HG02938 (cell line): ENCODE measurements around the gene SEMA4A.
"Not testable (repeated sequence)": the region's sequence is repeated elsewhere in the genome, so short reads cannot be mapped to it uniquely, and the experiment has no call there.

Experiments
- ATAC-seq: cut with Tn5 transposase; IDR thresholded peaks from one replicate; pipeline ENCODE4 v1.9.1; 2021; ENCODE audit warnings: mild to moderate bottlenecking, moderate library complexity; ENCODE audit not compliant: unreplicated experiment

The SEMA4A gene

GRCh38 chr1:156118177-156118868, 35.1 kb upstream of the SEMA4A start:
- ATAC-seq, result no peak

DNA sequence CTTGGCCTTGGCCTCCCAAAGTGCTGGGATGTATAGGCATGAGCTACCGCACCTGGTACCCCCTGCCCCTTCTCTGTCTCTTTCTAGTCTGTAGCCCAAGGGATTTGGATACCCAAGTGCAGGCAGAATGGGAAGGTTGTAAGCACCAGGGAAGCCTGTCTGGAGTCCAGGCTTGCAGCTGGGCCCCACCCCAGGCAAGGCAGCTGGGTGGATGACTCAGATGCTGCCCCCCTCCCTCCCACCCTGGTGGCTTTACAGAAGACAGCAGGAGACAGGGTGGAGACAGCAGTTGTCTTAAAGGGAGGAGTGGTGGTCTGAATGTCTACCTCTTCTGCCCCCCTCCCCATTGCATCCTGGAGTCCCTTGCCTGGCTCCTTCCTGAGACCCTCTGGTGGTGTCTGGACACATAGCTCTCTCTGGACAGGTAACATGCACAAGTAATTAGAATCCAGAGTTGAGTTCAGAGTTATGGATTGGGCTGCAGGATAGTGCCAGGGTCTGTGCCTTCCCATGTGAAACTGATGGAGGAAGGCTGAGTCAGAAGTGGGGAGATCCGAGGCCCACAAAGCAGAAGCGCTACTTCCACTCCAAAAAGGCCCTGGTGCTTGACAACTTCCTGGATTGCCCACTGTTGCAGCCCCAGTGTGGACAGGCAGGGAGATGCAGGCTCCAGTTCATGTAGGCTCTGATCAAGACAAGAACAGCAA, 33.7 kb upstream of the SEMA4A start:
- no peak for ATAC-seq

GRCh38 chr1:156120318-156120717, 33.1 kb upstream of the SEMA4A start:
- no peak for ATAC-seq

GRCh38 chr1:156121005-156121404, 32.4 kb upstream of the SEMA4A start:
- ATAC-seq, result not testable (repeated sequence)

GRCh38 chr1:156121457-156121856, 31.9 kb upstream of the SEMA4A start:
- no peak for ATAC-seq

- no peak for ATAC-seq
Measured at GRCh38 chr1:156122086-156122485, 31.3 kb upstream of the SEMA4A start.

DNA sequence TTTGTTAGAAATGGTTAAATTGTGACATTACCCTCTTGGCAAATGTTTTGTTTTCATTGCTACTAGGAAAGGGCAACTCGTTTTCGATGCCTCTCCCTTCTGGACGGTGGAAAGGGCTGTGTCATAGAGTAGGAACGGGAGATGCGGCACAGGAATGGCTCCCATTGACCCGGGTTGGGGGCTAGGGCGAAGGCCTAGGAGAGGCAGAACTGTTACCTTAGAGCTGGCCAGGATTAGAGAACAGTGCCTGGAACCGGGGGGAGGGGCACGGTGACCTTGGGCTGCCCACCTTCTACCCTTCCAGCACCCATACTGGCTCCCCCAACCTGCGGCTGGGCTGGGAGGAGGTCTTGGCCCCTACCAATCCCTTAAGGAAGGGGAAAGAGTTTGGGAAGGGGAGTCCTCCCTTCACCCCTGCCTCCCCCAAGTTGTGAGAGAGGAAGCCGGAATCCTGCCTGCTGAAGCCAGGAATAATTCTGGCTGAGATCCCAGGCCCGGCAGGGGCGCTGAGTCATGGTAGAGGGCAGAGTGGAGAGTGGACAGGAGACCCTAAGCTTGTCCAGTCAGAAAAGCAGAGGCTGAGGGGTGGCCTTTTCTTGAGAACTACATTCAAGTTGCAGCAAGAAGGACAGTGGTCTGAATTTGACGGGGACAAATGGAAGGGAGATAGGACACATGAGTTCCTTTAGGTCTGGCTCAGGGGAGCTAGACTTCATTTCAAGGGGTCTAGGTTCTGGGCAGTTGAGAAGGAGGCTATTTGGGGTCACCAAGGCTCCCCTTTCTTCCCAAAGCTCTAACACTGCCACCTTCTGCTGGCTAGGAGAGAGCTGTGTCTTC, 30.6 kb upstream of the SEMA4A start:
- ATAC-seq, result no peak

DNA sequence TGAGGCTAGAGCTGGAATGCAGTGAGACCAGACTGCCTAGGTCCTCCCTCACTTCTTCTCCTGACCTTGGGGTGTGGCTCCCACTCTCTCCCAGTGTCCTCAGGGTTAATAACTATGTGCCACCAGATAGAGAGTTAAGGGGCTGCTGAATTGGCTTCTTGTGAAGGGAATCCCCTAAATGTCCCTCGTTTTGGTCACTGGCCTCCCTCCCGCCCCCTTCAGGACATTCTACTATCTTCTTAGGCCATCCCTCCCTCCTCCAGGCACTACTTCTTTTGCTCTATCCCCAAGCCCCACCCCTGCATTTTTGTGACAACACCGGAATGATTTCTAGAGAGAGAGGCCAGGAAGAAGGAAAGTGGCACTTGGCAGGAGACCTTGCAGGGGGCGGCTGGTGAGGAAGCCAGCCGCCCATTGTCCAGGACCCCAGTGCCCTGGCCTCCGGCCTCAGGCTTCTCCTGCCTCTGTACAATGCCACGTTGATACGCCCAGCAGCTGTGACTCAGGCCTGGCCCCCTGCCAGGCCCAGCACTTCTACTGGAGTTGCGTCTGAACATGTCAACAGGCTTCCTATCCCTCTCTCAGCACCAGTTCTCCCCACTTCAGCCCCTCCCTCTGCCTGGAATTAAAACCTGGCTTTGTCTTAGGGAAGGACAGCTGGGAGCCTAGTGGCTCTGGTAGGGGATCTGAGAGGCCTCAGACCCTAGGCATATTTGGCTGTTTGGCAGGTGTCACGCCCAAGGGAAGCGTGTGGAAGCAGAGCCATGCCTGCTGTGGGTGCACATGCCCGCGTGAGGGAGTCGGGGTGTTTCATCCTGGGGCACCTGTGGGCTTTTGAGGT, 29.8 kb upstream of the SEMA4A start:
- no peak for ATAC-seq

DNA sequence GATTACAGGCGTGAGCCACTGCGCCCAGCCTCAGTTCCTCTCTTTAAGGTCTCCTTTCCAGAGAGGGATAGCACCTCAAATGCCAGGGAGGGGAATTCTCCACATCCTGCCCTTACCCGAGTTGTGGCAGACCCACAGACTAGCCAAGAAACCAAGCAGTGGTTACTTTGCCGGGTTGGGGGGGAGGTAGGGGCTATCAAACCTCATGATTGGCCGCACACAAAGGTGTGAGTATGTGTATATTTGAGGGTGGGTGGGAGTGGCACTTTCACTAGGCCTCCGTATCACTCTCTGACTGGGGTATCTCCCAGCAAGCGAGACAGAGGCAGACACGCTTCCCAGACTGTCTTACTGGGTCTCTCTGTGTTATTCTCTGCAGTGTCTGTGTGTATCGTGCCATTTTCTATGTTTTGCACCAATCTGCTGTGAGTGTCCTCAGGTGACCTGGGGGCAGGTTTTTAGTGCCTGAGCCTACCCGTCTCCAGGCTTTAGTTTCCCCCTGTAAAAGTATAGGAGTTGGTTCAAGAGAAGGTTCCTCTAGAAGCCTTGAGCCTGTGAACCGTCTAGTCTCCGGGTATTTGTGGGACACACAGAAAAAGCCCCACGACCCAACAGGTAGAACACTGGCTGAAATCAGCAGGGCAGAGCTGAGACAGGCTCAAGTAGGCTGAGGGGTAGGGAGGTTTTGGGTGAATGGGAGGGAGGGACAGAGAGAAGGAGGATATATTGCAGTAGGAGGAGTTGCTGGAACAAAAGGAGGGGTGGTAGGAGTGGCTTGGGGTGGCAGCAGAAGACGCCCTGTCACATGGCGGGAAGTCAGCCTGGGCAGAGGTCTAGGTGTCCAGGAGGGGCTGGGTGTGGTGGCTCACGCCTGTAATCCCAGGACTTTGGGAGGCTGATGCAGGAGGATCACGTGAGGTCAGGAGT, 28.6 kb upstream of the SEMA4A start:
- ATAC-seq, result no peak

DNA sequence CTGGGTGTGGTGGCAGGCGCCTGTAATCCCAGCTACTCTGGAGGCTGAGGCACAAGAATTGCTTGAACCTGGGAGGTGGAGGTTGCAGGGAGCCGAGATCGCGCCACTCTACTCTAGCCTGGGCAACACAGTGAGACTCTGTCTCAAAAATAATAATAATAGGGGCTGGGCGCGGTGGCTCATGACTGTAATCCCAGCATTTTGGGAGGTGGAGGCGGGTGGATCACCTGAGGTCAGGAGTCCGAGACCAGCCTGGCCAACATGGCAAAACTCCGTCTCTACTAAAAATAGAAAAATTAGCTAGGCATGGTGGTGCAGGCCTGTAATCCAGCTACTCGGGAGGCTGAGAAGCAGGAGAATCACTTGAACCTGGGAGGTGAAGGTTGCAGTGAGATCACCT, 27.8 kb upstream of the SEMA4A start:
- ATAC-seq, result not testable (repeated sequence)

GRCh38 chr1:156126043-156126629, 27.2 kb upstream of the SEMA4A start:
- ATAC-seq, result no peak

DNA sequence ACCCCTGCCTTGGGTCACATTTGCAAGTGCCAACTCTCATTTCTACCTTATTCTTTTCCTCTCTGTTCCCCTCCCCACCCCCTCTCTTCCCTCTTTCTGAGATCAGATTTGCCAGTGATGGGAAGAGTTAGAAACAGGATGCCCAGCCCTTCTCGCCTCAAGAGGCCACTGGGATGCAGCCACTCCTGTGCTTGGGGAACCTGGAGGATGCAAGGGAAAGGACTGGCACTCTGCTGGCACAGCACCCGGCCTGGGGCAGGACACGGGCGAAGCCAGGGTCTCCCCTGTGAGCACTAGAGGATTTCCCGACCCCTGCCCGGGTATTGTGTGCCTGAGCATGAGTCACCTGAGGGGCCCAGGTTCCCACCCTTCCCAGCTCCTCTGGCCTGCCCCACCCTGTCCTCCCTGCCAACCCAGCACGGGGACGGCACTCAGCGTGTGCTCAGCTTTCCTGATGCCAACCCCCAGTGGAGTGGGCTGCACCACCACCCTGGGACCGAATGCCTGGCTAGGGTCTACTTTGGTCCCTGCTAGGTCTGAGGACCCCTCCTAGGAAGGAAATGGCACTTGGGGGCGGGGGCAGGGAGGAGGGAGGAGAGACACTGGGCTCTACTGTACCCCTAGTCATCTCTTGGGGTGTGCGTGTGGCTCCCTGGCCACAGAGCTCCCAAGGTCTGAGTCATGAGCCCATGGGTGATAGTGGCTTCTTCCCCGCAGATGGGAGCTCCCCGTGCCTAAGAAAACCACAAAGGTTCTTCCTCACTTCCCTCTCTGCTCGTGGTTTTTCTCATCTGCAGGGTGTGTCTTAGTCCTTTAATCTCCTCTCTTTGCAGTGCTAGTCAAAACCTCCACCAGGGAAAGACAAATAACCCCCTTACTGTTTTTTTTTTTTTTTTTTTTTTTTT, 26.5 kb upstream of the SEMA4A start:
- peak; percentile 41 for ATAC-seq

- ATAC-seq, result no peak
Measured at GRCh38 chr1:156128308-156128653, 25.1 kb upstream of the SEMA4A start.

- no peak for ATAC-seq
Measured at GRCh38 chr1:156128654-156129597, 24.5 kb upstream of the SEMA4A start.

DNA sequence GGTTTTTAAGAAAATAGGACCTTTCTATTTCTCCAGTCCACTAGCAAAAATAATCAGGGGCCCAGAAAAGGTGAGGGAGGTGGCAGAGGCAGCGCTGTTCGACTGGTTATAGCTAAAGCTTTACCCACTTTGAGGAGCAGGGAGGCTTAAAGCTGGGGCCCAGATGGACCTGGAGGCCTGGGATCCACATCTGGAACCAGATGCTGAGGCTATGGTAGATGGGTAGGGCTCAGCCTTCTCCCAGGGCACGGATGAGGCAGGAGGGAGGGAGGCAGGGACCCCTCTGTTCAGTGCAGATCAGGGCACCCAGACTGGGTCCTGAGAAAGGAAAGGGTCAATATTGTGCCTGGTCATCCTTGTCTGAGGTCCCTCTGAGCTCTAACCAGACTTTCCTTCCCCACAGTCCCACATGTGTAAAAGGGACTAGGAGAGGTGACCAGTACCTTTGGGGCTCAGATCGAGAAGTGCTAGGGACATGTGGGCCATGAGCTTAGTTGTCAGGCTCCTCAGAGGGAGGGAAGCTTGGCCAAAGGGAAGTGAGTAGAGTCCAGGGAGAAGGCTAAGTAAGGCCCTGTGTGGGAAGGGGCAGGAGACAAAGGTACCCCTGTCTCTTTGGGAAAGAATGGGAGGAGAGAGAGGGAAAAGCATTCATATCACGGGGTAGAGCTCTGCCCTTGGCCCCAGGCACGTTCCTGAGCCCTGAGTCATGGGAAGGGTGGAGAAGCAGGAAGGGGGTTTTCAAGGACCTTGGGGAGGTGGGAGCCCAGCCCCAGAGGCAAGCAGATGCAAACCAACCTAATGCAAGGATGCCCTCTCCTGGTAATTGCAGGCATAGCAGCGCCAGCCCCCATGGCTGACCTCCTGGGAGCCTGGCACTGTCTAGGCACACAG, 23.5 kb upstream of the SEMA4A start:
- no peak for ATAC-seq

DNA sequence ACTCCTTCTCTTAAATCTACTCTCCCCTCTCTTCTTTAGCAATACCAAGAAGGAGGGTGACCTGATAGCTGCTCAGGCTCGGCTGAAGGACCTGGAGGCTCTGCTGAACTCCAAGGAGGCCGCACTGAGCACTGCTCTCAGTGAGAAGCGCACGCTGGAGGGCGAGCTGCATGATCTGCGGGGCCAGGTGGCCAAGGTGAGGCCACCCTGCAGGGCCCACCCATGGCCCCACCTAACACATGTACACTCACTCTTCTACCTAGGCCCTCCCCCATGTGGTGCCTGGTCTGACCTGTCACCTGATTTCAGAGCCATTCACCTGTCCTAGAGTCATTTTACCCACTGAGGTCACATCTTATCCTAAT, 22.8 kb upstream of the SEMA4A start:
- ATAC-seq, result no peak
